Right lobe of liver (tissue), 4 donors: Measurements from ENCODE around the gene ZBTB9.

Source experiments
- CTCF ChIP-seq, 4 donors: fragments of 200-600 bp in 3 of 4; fragments of 450-650 bp in 1 of 4; IDR thresholded peaks; one replicate each; pipeline versions ENCODE4 v1.5.1 to v1.8.0; 2016 to 2022; ENCODE audit warnings: antibody characterized with exemption in 4 of 4, mild to moderate bottlenecking in 2 of 4
- POLR2A ChIP-seq: fragments of 450-650 bp; IDR thresholded peaks from one replicate; pipeline ENCODE4 v1.6.1; 2017; ENCODE audit warnings: antibody characterized with exemption, mild to moderate bottlenecking
- donor health status: DM: no; HTN: no; CAD: no.
- donor health status: DM: no; HTN: no; CAD: no.
- donor health status: DM: no; HTN: yes; CAD: no.

GRCh38 chr6:33453393-33454008 is 875 bp upstream of the ZBTB9 start:
- no peak for TF ChIP-seq CTCF (IDR thresholded peaks at IDR 0.05)
- no peak for TF ChIP-seq POLR2A
